D721Med (cell line): ENCODE measurements around the gene WFS1.

Experiments used
- DNase-seq: peaks from one replicate; pipeline ENCODE4 v3.0.0; 2011; ENCODE audit warnings: low spot score; ENCODE audit not compliant: insufficient read length
- FAIRE-seq: peaks from 2 replicates; lab custom pipeline; 2011; peaks lifted over from hg19 to GRCh38; lab: Jason Lieb, UNC
- CTCF ChIP-seq: IDR thresholded peaks from 2 replicates; pipeline ENCODE4 v1.5.1; 2012; ENCODE audit warnings: mild to moderate bottlenecking, control low read depth; ENCODE audit not compliant: insufficient read depth; ENCODE audit errors: missing control alignments

Gene WFS1

GRCh38 chr4:6320663-6321062, 51.0 kb downstream of the WFS1 start:
- FAIRE-seq (no peak), DNase-seq (no peak)
- no peak for TF ChIP-seq CTCF

DNA sequence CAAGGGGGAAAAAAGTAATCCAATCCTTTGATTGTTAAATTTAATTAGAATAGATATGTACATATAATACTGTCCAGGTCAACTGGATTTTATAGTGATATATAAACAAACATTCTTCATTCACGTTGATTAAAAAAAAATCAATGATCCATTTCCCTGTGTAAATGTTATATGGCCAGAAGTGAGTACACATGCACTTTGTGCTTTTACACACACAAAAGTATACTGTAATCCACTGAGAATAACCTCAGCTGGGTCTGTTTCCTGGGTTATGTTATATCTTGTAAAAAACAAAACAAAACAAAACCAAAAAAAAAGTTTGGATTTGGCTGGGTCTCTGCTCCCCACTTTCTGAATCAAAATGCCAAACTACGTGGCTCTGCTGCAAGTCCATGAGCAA, 51.7 kb downstream of the WFS1 start:
- no peak for DNase-seq
- no peak for FAIRE-seq
- TF ChIP-seq CTCF: no peak

DNA sequence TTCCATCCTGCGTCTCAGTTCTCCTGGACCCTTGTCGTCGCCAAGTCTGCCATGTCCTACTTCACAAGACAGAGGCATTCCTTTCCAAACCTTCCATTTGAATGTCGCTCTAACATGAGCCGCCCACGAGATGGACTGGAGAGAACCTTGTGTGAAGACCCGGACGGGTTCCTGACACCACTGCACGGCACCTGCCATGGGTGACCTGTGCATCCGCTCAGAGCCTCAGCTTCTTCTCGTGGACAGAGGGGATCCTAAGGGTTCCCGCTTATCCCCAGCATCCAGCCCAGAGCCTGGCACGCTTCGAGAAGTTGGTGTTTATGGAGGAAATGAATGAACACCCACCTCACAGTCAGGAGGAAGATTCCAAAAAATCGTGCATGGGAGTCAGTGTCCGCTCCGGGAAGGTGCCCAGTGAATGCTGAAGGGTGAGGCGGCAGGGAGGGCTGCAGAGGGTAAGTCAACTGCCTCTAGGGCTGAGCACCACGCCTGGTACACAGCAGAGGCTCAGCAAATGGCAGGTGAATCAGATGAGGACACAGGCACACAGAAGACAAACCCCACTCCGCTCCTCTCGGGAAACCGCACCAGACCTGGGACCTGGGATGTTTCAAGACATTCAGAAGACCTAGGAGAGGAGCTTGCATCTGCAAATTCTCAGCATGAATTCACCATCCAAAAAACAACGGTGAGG, 52.6 kb downstream of the WFS1 start:
- TF ChIP-seq CTCF: no peak
- no peak for FAIRE-seq
- DNase-seq: no peak

GRCh38 chr4:6322761-6323566, 53.3 kb downstream of the WFS1 start:
- FAIRE-seq (no peak), DNase-seq (no peak)
- no peak for TF ChIP-seq CTCF

- FAIRE-seq (no peak), DNase-seq (no peak)
- TF ChIP-seq CTCF: no peak
Measured at GRCh38 chr4:6324461-6324998, 54.9 kb downstream of the WFS1 start.

DNA sequence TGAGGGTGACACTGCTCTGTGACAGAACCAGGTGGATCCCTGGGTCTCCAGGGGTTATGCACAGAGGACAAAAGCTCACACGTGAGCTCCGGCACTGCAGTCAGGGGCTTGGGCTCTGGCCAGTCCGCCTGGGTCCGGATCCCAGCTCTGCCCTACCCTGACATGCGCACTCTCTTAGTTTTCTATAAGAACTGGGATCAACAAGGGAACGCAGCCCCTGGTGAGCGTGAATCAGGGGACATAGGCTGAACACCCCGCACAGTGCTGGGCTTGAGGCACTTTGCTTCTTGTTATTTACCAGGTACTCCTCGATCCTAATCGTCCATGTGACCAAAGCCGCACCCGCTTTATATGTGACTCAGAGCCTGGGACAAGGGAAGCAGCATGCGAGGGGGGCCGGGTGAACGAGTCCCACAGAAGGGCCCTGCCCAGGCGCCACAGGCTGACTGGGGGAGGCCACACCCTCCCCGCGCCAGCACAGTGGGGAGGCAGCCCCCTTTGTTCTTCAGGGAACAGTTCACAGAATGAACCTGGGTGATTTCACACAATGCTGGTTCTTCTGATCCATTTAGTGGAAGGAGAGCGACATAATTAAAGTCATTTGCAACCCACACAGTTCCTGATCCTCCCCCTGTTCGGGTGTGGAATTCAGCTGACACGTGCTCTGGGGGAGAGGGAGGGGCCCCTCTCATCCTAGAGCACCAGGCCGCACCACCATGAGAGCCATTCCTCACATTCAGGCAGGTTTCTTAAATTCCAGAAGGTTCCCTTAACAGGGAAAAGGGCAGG, 55.5 kb downstream of the WFS1 start:
- FAIRE-seq (no peak), DNase-seq (no peak)
- no peak for TF ChIP-seq CTCF
